ENCODE results near the gene PHYKPL. TPM values are rescaled to one million over a fixed set of nuclear protein-coding genes. Genes with fewer than 3 reads are reported as not detected.

PHYKPL gene
- total RNA-seq, 4 donors from 2014 or later: 25.0 to 54.6 (median 33.7) TPM

GRCh38 chr5:178180141-178180863 is 52.3 kb downstream of the PHYKPL start:
- intact Hi-C loops (cut with DNase I; ENCODE audit: low total_unique reads) (no loop called here), in situ Hi-C loops (cut with MboI; ENCODE audit: low sequenced_read_pairs in 4 of 4) (no loop called here)
- Histone ChIP-seq H3K27me3 (peaks cover 0 to 4% (median 0%) of the 10 kb centered on the region in 3 donors), H3K9me3 (no peaks in the 10 kb centered on the region), H3K27ac (no peak overlapping the region), H3K4me3 (no peak overlapping the region), H3K4me1 (no peaks in the 10 kb centered on the region), H3K36me3 (no peaks in the 10 kb centered on the region)
- TF ChIP-seq POLR2A (IDR thresholded peaks at IDR 0.05) (no peak), CTCF (IDR thresholded peaks at IDR 0.05 in 4 of 5, conservative IDR thresholded peaks at IDR 0.05 in 1 of 5) (no peak)
- DNase-seq (no peak), ATAC-seq (no peak)

- H3K9me3 ChIP-seq: no peaks in the 10 kb centered on the region
- ATAC-seq: no peak
Observed at GRCh38 chr5:178177569-178177968, 55.0 kb downstream of the PHYKPL start.

GRCh38 chr5:178176791-178177190 is 55.8 kb downstream of the PHYKPL start:
- Histone ChIP-seq H3K36me3 (no peaks in the 10 kb centered on the region), H3K4me3 (no peak overlapping the region), H3K27me3 (peaks cover 0 to 4% (median 0%) of the 10 kb centered on the region in 3 donors), H3K4me1 (no peaks in the 10 kb centered on the region), H3K27ac (no peak overlapping the region), H3K9me3 (no peaks in the 10 kb centered on the region)
- in situ Hi-C loops (cut with MboI; ENCODE audit: low sequenced_read_pairs in 4 of 4) (no loop called here), intact Hi-C loops (cut with DNase I; ENCODE audit: low total_unique reads) (no loop called here)
- TF ChIP-seq CTCF (IDR thresholded peaks at IDR 0.05 in 4 of 5, conservative IDR thresholded peaks at IDR 0.05 in 1 of 5): no peak
- TF ChIP-seq POLR2A (IDR thresholded peaks at IDR 0.05): no peak
- ATAC-seq (no peak), DNase-seq (no peak)

More at GRCh38 chr5:178177569-178177968, 55.0 kb downstream of the PHYKPL start:
- Histone ChIP-seq H3K4me3 (no peak overlapping the region), H3K27ac (no peak overlapping the region), H3K27me3 (peaks cover 0 to 4% (median 0%) of the 10 kb centered on the region in 3 donors), H3K4me1 (no peaks in the 10 kb centered on the region), H3K36me3 (no peaks in the 10 kb centered on the region)
- in situ Hi-C loops (cut with MboI; ENCODE audit: low sequenced_read_pairs in 4 of 4): no loop called here
- no peak for DNase-seq
- TF ChIP-seq POLR2A (IDR thresholded peaks at IDR 0.05) (no peak), CTCF (IDR thresholded peaks at IDR 0.05 in 4 of 5, conservative IDR thresholded peaks at IDR 0.05 in 1 of 5) (no peak)
- intact Hi-C loops (cut with DNase I; ENCODE audit: low total_unique reads): no loop called here

- no peak for TF ChIP-seq POLR2A (IDR thresholded peaks at IDR 0.05)
- TF ChIP-seq CTCF (IDR thresholded peaks at IDR 0.05 in 4 of 5, conservative IDR thresholded peaks at IDR 0.05 in 1 of 5): no peak
- no peaks in the 10 kb centered on the region for H3K4me1 ChIP-seq
- H3K27me3 ChIP-seq: no peaks in the 10 kb centered on the region
- no peak overlapping the region for H3K4me3 ChIP-seq
- intact Hi-C loops (cut with DNase I; ENCODE audit: low total_unique reads): no loop called here
- in situ Hi-C loops (cut with MboI; ENCODE audit: low sequenced_read_pairs in 4 of 4): no loop called here
- no peaks in the 10 kb centered on the region for H3K36me3 ChIP-seq
- no peaks in the 10 kb centered on the region for H3K9me3 ChIP-seq
- ATAC-seq: no peak
- no peak overlapping the region for H3K27ac ChIP-seq
- DNase-seq: no peak
Observed at GRCh38 chr5:178174456-178174855, 58.1 kb downstream of the PHYKPL start.

All from gastrocnemius medialis (tissue), 4 donors.